ENCODE data around the gene PLPPR5. TPM values are rescaled to one million over a fixed set of nuclear protein-coding genes. Genes with fewer than 3 reads are reported as not detected.

PLPPR5 gene
- total and polyA plus RNA-seq, 2 experiments from 2014 or later, result 0.17 TPM; not detected in 1

DNA sequence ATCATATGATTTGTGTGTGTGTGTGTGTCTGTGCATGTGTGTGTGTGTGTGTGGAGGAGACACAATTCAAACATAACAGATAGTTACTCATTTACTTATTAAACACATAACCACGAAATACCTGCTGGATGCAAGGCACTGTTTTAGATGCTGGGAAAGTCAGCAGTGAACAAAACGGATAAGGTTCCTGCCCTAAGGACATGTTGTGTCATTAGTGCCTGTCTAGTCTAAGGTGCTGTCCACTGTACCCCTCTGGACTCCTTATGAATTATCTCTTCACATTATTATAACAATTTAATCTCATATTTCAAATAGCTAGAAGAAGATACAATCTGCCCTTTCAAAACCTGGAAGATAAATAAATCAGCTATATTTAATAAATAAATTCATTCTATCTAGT is 162.4 kb downstream of the PLPPR5 start:
- H3K4me1 ChIP-seq (ENCODE audit: insufficient read depth), result no peaks in the 10 kb centered on the region
- H2AFZ ChIP-seq, result no peak overlapping the region
- no peak overlapping the region for H3K4me3 ChIP-seq
- no peaks in the 10 kb centered on the region for H3K9me3 ChIP-seq (ENCODE audit: low read depth)
- no peak overlapping the region for H3K4me2 ChIP-seq
- H3K9me2 ChIP-seq (replicated peaks; ENCODE audit: insufficient read depth), result no peaks in the 10 kb centered on the region
- 66% methylated on average over 2 of the region's 2 CpGs for WGBS (ENCODE audit: low lambda C conversion rate, missing lambda C conversion rate)
- no peaks in the 10 kb centered on the region for H3K79me2 ChIP-seq
- no peak overlapping the region for H3K27ac ChIP-seq
- no peaks in the 10 kb centered on the region for H4K20me1 ChIP-seq (ENCODE audit: insufficient read depth, poor library complexity, severe bottlenecking)
- H3K27me3 ChIP-seq, result no peaks in the 10 kb centered on the region
- DNase-seq (ENCODE audit: low spot score), result no peak
- H3K36me3 ChIP-seq (replicated peaks; ENCODE audit: insufficient read depth, low read depth), result no peaks in the 10 kb centered on the region
- TF ChIP-seq EZH2phosphoT487 (IDR thresholded peaks at IDR 0.05; ENCODE audit: low read depth, severe bottlenecking, unreplicated experiment), result no peak
- no peak for TF ChIP-seq EZH2 (IDR thresholded peaks at IDR 0.05; ENCODE audit: borderline replicate concordance)
- TF ChIP-seq, protein P1, sequence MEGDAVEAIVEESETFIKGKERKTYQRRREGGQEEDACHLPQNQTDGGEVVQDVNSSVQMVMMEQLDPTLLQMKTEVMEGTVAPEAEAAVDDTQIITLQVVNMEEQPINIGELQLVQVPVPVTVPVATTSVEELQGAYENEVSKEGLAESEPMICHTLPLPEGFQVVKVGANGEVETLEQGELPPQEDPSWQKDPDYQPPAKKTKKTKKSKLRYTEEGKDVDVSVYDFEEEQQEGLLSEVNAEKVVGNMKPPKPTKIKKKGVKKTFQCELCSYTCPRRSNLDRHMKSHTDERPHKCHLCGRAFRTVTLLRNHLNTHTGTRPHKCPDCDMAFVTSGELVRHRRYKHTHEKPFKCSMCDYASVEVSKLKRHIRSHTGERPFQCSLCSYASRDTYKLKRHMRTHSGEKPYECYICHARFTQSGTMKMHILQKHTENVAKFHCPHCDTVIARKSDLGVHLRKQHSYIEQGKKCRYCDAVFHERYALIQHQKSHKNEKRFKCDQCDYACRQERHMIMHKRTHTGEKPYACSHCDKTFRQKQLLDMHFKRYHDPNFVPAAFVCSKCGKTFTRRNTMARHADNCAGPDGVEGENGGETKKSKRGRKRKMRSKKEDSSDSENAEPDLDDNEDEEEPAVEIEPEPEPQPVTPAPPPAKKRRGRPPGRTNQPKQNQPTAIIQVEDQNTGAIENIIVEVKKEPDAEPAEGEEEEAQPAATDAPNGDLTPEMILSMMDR (IDR thresholded peaks at IDR 0.05; ENCODE audit: poor library complexity), result no peak

Small RNA genes lying within 50 kb of the gene (small RNA-seq; reads per million reads assigned to genes)
- not detected for gene AL445433.1
